Measurements from ENCODE around the gene DHX36.

GRCh38 chr3:154301561-154301960, 22.7 kb downstream of the DHX36 start:
- TF ChIP-seq POLR2AphosphoS5 (IDR thresholded peaks at IDR 0.05): no peak
- TF ChIP-seq EP300 (IDR thresholded peaks at IDR 0.05): no peak
- TF ChIP-seq CTCF (IDR thresholded peaks at IDR 0.05): no peak
